GM12878 (cell line): ENCODE measurements around the gene HAPLN2. TPM values are rescaled to one million over a fixed set of nuclear protein-coding genes. Genes with fewer than 3 reads are reported as not detected.

Experiments
- BCL11A ChIP-seq: IDR thresholded peaks from 2 replicates; pipeline ENCODE4 v1.6.1; 2011; ENCODE audit warnings: low read depth, low read length
- DPF2 ChIP-seq: fragments of 450-650 bp; IDR thresholded peaks from 2 replicates; pipeline ENCODE4 v1.6.1; 2017; ENCODE audit warnings: mild to moderate bottlenecking
- LARP7 ChIP-seq: fragments of 450-650 bp; IDR thresholded peaks from 2 replicates; pipeline ENCODE4 v1.6.1; 2017; ENCODE audit warnings: mild to moderate bottlenecking
- NR2F1 ChIP-seq: fragments of 450-650 bp; conservative IDR thresholded peaks from 2 replicates; pipeline ENCODE4 v1.6.1; 2017; ENCODE audit warnings: mild to moderate bottlenecking
- NRF1 ChIP-seq: conservative IDR thresholded peaks from 2 replicates; pipeline ENCODE4 v1.6.1; 2011; ENCODE audit warnings: mild to moderate bottlenecking, low read depth, low read length, improper control_type of control experiment
- POLR2AphosphoS5 ChIP-seq: IDR thresholded peaks from 2 replicates; pipeline ENCODE4 v1.6.1; 2011; ENCODE audit warnings: mild to moderate bottlenecking, low read length, inconsistent platforms
- POU2F2 ChIP-seq: IDR thresholded peaks from 3 replicates; pipeline ENCODE4 v1.6.1; 2011; ENCODE audit warnings: low read depth, mild to moderate bottlenecking, low read length, borderline replicate concordance
- RCOR1 ChIP-seq: conservative IDR thresholded peaks from 2 replicates; pipeline ENCODE4 v1.6.1; 2012; ENCODE audit warnings: low read depth, low read length, improper control_type of control experiment
- YY1 ChIP-seq: IDR thresholded peaks from 2 replicates; pipeline ENCODE4 v1.6.1; 2011; ENCODE audit warnings: low read depth, mild to moderate bottlenecking, low read length
- polyA plus RNA-seq, 11 experiments: library from polyadenylated mRNA; depleted of rRNA in 4 of 11; unstranded in 6 of 11; stranded (reverse) in 5 of 11; fragments of >200 nt; fragmentation: Nextera tagmentation in 4 of 11; fragmentation: Illumina TruSeq in 1 of 11; extraction: Ambion mirVana in 4 of 11; extraction: Trizol in 1 of 11; gene quantifications; 1 replicate in 1 of 11; 2 replicates in 10 of 11; pipeline versions ENCODE4 v1.2.1 to v1.2.3, GENCODE V29; 2011 to 2016; ENCODE audit warnings: inconsistent platforms in 2 of 11, missing spikeins in 2 of 11, low read depth in 1 of 11
- total RNA-seq, 4 experiments: library from RNA; depleted of rRNA in 3 of 4; stranded (reverse); fragments of >200 nt in 3 of 4; fragmentation: Illumina TruSeq in 1 of 4; extraction: Trizol in 1 of 4; gene quantifications; 2 replicates each; pipeline versions ENCODE4 v1.2.1 to v1.2.3, GENCODE V29; 2013 to 2021
- TF ChIP-seq, protein P1 (sequence below): fragments of 450-650 bp; IDR thresholded peaks from 2 replicates; pipeline ENCODE4 v1.6.1; 2017; ENCODE audit warnings: antibody characterized with exemption, mild to moderate bottlenecking, moderate library complexity
- TF ChIP-seq, protein P2 (sequence below): fragments of 450-650 bp; formaldehyde crosslinking; IDR thresholded peaks from 2 replicates; pipeline ENCODE4 v1.4.0; 2022; ENCODE audit warnings: mild to moderate bottlenecking, moderate library complexity
- TF ChIP-seq, protein P3 (sequence below): fragments of 450-650 bp; formaldehyde crosslinking; IDR thresholded peaks from 2 replicates; pipeline ENCODE4 v1.4.0; 2020; ENCODE audit warnings: mild to moderate bottlenecking, moderate library complexity

HAPLN2 gene
- total and polyA plus RNA-seq, 10 of the 15 experiments (the other 5 are each of a cell fraction or from before 2014, with no cell fraction given): 0.15 to 0.24 TPM; not detected in 8

DNA sequence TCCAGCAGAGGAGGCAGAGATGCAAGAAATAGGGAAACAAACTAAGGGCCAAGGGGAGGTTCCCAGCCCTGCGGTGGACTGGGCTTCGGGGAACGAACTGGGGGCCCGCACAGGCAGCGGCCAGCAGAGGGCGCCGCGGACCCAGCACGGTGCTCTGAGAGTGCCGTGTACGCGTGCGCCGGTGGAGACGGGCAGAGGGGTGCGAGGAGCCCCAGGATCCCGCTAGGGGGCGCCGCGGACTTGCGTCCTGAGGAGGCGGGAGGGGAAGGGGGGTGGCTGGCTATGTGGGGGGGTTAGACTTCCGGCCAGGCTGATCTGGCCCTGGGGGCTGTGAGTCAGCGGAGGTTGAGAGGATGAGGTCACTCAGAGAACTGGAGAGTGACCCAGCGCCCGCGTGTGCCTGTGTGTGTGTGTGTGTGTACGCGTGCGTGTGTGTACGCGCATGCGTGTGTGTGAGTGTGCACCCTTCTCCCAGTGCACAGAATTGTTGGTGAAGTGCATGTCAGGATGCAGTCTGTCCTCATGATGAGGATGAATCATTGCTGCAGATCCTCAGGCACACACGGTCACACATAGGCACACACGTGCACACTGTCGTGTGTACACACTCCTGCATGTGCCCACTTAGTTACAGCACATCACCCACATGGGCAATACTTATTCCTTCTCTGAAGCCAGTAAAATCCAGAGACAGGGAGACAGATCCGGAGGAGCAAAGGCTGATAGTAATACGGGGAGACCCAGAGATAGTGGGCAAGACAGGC is 41.0 kb downstream of the HAPLN2 start (continued):
- TF ChIP-seq, protein P1, sequence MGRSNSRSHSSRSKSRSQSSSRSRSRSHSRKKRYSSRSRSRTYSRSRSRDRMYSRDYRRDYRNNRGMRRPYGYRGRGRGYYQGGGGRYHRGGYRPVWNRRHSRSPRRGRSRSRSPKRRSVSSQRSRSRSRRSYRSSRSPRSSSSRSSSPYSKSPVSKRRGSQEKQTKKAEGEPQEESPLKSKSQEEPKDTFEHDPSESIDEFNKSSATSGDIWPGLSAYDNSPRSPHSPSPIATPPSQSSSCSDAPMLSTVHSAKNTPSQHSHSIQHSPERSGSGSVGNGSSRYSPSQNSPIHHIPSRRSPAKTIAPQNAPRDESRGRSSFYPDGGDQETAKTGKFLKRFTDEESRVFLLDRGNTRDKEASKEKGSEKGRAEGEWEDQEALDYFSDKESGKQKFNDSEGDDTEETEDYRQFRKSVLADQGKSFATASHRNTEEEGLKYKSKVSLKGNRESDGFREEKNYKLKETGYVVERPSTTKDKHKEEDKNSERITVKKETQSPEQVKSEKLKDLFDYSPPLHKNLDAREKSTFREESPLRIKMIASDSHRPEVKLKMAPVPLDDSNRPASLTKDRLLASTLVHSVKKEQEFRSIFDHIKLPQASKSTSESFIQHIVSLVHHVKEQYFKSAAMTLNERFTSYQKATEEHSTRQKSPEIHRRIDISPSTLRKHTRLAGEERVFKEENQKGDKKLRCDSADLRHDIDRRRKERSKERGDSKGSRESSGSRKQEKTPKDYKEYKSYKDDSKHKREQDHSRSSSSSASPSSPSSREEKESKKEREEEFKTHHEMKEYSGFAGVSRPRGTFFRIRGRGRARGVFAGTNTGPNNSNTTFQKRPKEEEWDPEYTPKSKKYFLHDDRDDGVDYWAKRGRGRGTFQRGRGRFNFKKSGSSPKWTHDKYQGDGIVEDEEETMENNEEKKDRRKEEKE: peak; percentile 41; the same call in 1 of the 2 replicates
- TF ChIP-seq NR2F1 (peak; percentile 45; the same call in 1 of the 2 replicates), POU2F2 (peak; percentile 69; the same call in 1 of the 3 replicates), RCOR1 (no peak; the same call in 1 of the 2 replicates), YY1 (peak; percentile 82), NRF1 (peak; percentile 56), BCL11A (0 out of 2 replicates have a peak, but pooled peaks have one; percentile 21), LARP7 (peak; percentile 69; the same call in 1 of the 2 replicates), POLR2AphosphoS5 (peak; percentile 61; the same call in 1 of the 2 replicates), DPF2 (peak; percentile 68)
- TF ChIP-seq, protein P2, sequence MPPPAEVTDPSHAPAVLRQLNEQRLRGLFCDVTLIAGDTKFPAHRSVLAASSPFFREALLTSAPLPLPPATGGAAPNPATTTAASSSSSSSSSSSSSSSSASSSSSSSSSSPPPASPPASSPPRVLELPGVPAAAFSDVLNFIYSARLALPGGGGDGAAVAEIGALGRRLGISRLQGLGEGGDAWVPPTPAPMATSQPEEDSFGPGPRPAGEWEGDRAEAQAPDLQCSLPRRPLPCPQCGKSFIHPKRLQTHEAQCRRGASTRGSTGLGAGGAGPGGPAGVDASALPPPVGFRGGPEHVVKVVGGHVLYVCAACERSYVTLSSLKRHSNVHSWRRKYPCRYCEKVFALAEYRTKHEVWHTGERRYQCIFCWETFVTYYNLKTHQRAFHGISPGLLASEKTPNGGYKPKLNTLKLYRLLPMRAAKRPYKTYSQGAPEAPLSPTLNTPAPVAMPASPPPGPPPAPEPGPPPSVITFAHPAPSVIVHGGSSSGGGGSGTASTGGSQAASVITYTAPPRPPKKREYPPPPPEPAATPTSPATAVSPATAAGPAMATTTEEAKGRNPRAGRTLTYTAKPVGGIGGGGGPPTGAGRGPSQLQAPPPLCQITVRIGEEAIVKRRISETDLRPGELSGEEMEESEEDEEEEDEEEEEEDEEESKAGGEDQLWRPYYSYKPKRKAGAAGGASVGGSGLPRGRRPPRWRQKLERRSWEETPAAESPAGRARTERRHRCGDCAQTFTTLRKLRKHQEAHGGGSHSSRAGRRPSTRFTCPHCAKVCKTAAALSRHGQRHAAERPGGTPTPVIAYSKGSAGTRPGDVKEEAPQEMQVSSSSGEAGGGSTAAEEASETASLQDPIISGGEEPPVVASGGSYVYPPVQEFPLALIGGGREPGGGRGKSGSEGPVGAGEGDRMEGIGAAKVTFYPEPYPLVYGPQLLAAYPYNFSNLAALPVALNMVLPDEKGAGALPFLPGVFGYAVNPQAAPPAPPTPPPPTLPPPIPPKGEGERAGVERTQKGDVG (CRISPR knock-in tag): no peak
- TF ChIP-seq, protein P3, sequence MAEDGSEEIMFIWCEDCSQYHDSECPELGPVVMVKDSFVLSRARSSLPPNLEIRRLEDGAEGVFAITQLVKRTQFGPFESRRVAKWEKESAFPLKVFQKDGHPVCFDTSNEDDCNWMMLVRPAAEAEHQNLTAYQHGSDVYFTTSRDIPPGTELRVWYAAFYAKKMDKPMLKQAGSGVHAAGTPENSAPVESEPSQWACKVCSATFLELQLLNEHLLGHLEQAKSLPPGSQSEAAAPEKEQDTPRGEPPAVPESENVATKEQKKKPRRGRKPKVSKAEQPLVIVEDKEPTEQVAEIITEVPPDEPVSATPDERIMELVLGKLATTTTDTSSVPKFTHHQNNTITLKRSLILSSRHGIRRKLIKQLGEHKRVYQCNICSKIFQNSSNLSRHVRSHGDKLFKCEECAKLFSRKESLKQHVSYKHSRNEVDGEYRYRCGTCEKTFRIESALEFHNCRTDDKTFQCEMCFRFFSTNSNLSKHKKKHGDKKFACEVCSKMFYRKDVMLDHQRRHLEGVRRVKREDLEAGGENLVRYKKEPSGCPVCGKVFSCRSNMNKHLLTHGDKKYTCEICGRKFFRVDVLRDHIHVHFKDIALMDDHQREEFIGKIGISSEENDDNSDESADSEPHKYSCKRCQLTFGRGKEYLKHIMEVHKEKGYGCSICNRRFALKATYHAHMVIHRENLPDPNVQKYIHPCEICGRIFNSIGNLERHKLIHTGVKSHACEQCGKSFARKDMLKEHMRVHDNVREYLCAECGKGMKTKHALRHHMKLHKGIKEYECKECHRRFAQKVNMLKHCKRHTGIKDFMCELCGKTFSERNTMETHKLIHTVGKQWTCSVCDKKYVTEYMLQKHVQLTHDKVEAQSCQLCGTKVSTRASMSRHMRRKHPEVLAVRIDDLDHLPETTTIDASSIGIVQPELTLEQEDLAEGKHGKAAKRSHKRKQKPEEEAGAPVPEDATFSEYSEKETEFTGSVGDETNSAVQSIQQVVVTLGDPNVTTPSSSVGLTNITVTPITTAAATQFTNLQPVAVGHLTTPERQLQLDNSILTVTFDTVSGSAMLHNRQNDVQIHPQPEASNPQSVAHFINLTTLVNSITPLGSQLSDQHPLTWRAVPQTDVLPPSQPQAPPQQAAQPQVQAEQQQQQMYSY (CRISPR knock-in tag): no peak
